ENCODE data around the gene RBM5.

GRCh38 chr3:50160561-50160983, 71.9 kb downstream of the RBM5 start:
- TF ChIP-seq, protein P1, sequence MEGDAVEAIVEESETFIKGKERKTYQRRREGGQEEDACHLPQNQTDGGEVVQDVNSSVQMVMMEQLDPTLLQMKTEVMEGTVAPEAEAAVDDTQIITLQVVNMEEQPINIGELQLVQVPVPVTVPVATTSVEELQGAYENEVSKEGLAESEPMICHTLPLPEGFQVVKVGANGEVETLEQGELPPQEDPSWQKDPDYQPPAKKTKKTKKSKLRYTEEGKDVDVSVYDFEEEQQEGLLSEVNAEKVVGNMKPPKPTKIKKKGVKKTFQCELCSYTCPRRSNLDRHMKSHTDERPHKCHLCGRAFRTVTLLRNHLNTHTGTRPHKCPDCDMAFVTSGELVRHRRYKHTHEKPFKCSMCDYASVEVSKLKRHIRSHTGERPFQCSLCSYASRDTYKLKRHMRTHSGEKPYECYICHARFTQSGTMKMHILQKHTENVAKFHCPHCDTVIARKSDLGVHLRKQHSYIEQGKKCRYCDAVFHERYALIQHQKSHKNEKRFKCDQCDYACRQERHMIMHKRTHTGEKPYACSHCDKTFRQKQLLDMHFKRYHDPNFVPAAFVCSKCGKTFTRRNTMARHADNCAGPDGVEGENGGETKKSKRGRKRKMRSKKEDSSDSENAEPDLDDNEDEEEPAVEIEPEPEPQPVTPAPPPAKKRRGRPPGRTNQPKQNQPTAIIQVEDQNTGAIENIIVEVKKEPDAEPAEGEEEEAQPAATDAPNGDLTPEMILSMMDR (IDR thresholded peaks at IDR 0.05), result no peak
- no peak for TF ChIP-seq POLR2A (IDR thresholded peaks at IDR 0.05)
